22Rv1 (cell line): Measurements from ENCODE around the gene MARCKSL1.
"Not testable (repeated sequence)": the region's sequence is repeated elsewhere in the genome, so short reads cannot be mapped to it uniquely, and the experiment has no call there.

ENCODE experiments used
- CTCF ChIP-seq: fragments of 450-650 bp; IDR thresholded peaks from 2 replicates; pipeline ENCODE4 v1.5.1; 2017; ENCODE audit warnings: mild to moderate bottlenecking
- ZFX ChIP-seq: fragments of 450-650 bp; IDR thresholded peaks from 2 replicates; pipeline ENCODE4 v1.6.1; 2017; ENCODE audit warnings: antibody characterized with exemption, borderline replicate concordance

GRCh38 chr1:32298211-32298610 lies 37.8 kb downstream of the MARCKSL1 start:
- TF ChIP-seq ZFX, CTCF: not testable (repeated sequence)
